Activated CD4-positive, alpha-beta T cell treated with anti-CD3 and anti-CD28 coated beads for 4 hours (primary cell): ENCODE measurements around the gene SAPCD1.

Experiments used
- DNase-seq, 2 donors: peaks; one replicate each; pipeline ENCODE4 v3.0.0-alpha.2; 2020

SAPCD1 gene

GRCh38 chr6:31758281-31758680 lies 4.2 kb upstream of the SAPCD1 start:
- DNase-seq, result no peak

DNA sequence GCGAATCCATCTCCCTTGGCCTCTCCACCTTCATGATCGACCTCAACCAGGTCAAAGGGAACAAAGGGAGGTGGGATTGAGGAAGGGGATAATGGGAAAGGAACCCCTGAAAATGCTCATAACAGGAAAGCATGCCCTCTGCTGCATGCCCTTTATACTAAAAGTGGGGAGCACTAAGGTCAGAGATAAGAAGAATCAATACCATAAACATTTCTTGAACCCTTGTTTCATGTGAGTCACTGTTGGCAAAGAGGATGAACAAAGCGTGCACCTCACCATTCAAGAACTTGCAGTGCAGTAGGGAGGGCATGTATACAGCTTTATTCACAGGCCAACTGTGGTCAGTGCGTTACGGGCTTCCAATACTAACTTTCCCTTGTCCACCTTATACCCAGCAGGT lies 1.7 kb upstream of the SAPCD1 start:
- no peak for DNase-seq

DNA sequence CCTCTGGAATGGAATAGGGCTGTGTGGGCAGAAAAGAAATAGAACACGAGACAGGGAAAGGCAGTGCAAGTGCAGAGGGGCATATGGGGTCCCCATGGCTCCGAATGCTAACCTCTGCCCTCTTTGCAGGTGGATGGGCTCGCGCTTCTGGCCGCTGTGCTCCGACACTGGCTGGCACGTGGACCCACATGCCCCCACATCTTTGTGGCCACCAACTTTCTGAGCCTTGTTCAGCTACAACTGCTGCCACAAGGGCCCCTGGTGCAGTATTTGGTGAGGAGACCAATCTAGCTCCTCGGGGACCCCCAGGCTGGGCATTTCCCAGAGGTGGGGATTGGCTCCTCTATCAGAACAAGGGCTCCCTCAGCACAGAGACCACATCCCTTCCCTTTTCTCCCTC lies 1.1 kb upstream of the SAPCD1 start:
- DNase-seq, result no peak

DNA sequence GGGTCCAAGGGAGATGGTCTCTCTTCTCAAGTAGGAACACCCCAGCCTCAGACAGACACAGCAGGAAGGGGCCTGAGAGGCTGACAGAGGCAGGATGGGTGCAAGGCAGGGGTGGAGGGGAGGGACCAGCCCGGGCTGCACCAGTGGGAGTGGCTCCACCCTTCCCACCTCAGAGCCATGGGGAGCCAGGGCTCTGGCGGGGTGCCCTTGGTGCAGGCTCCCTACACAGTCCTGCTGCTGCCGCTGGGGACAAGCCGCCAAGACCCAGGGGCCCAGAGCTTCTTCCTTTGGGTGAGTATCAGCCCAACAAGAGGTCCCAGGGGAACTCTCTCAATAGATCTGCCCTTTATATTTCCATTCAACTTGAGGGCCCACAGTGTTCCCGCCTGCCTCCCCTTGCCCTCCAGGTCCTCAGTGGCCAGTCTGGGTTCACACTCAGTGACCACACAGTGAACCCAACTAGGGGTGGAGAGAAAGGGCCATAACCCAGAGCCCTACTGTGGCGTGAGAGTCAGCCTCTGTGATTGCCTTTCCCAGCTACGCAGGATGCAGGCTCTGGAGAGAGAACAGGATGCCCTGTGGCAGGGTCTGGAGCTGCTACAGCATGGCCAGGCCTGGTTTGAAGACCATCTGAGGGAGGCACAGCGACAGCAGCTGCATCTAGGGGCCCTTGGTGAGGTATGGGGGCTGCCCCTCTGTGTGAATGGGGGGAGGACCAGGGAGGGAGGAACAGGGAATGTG lies 592 bp downstream of the SAPCD1 start:
- no peak for DNase-seq

- DNase-seq, result no peak
Measured at GRCh38 chr6:31763619-31763940, 1.1 kb downstream of the SAPCD1 start.

DNA sequence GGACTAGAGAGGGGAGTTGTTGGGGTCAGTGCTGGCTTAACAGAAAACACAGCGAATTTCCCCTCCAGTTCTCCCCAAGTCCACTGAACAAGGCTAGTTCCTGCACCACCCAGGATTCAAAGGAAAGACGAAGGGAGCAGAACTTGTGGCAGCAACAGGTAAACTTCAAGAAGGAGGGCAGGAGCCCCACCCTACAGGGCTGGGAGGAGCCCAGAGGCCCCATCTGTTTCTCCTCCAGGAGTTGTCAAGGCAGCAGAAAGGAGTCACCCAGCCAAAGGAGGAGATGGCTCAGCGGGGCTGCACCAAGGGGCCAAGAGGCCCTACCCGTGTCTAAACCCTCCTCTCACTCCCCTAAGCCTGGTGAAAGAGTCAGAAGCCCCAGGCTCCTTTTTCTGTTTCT lies 1.7 kb downstream of the SAPCD1 start:
- DNase-seq, result no peak

DNA sequence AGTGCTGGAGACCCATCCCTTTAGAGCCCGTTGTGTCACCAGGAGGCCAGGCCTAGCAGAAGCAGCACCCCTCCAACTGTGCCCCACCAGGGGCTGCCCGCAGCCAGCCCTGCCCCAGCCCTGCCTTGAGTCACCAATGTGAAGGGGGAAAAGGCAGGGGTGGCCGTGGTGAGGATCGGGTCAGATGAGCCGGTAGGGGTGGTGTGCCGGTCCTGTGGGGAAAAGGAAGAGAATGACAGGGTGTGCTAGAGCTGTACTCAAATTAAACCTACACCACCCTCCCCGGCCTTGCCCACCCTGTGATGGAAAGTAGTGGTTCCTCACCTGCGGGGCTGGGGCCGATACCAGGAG lies 3.1 kb downstream of the SAPCD1 start:
- DNase-seq, result no peak

GRCh38 chr6:31765910-31766794 lies 3.7 kb downstream of the SAPCD1 start:
- DNase-seq, result no peak

GRCh38 chr6:31767096-31767645 lies 4.7 kb downstream of the SAPCD1 start:
- no peak for DNase-seq

DNA sequence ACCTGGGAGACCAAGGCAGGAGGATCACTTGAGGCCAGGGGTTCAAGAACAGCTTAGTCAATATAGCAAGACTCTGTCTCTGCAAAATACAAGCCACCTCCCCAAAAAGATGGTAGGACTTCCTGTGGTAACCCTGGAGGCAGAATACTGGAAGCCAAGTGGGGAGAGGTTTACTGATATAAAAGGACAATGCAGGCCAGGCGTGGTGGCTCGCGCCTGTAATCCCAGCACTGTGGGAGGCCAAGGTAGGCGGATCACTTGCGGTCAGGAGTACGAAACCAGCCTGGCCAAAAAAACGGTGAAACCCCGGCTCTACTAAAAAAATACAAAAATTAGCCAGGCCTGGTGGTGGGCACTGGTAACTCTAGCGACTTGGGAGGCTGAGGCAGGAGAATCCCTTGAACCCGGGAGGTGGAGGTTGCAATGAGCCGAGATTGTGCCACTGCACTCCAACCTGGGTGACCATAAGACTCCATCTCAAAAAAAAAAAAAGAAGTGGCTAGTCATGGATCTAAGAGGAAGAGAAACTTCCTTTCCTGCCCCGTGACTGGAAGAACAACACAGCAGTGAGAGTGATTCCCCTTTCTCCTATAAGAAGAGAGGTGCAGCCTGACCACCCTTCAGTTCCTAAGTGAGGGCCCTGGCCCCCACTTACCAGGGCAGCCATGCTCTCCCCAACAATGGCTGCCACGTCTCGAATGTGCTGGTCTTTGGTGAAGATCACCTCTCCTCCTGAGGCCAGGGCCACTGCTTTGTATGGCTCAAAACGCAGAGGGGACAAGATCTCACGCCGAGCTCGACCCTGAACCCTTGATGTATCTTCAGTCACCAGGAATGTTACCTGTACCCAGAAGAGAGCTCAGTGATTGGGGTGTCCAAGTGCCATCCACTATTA lies 6.2 kb downstream of the SAPCD1 start:
- no peak for DNase-seq

DNA sequence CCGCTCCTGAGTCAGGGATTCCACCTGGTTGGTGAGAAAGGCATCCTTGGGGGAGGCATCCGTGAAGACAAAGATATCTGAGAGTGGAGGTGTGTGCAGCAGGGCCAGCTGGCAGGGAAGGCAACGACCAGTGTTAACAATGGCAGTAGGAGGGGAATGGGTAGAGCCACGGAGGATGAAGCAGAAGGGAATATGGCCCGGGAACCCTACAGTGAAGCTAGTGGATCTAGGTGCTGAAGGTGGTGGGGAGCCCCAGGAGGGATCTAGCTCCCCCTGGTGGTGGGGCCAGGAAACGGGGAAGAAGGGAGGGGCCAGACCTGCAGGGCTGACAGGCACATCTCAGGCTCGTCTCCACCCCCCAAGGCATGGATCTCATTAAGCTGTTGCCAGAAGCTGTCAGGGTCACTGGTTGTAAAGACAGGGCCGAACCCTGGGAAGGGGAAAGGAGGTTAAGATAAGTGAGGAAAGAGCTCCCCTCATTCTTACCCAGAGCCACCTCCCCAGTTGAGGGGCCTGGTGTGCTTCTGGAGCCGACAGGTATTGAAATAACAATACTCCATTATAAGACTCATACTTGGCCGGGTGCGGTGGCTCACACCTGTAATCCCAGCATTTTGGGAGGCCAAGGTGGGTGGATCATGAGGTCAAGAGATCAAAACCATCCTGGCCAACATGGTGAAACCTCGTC lies 7.4 kb downstream of the SAPCD1 start:
- peak; percentile 72 to 79 for DNase-seq

GRCh38 chr6:31770860-31771259 lies 8.4 kb downstream of the SAPCD1 start:
- no peak for DNase-seq

- DNase-seq, result peak; percentile 53 to 59
Measured at GRCh38 chr6:31771992-31772358, 9.5 kb downstream of the SAPCD1 start.

- DNase-seq, result no peak
Measured at GRCh38 chr6:31775184-31775583, 12.7 kb downstream of the SAPCD1 start.

DNA sequence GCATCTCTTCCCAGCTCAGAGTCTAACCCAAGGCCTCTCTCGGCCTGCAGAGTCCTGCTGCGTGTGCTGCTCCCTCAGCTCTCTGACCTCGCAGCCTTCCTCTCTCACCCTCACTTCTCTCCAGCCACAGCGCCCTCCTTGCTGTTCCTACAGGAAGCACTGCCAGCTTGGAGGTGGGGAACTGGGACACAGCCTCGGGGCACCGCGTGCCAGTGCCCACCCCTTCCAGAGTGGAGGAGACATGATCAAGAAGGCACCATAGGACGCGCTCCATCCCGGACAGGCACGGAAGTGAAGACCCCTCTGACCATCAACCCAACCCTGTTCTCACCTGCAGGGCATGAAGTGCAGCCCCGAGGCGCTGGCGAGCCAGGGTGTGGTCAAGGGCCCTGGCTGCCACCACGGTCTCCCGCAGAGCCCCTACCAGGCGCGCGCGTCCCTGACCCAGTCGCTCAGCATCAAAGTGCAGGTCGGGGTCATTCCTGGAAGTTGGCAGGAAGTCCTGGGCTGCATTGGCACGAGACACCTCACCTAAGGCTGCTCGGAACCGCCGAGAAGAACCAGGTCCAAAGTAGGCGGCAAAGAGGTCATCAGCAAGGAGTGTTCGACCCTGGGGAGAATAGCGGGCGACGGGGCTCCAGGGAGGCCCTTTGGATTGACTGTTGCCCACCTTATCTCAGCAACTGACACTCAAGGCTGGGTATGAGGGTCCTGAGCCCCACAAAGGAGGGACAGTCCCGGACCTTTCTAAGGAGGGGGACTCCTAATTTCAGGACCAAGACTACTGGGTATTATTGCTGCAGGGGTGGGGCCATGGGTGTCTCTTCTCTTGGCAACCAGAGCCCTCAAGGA lies 13.4 kb downstream of the SAPCD1 start:
- DNase-seq, result no peak

DNA sequence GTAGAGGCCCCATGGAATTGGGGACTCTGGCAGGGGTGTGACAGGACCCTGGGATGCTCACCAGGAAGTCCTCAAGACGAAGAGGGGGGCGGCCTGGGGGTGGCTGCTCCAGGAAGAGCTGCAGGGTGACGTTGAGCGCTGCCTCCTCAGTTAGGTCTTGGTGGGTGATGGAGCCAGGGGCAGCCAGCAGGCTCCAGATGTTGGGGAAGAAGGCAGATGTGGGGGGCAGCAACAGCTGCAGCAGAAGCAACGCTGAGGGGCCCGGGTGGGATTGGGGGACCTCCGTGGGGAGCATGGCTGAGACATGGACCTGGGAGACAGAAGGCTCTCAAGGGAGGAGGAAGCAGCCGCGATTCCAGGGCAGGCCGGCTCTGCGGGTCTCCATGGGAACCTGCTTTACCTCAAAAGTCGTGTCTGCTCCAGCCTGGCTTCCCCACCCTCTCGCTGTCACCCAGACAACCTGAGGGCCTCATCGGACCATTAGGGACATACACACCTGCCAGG lies 14.1 kb downstream of the SAPCD1 start:
- no peak for DNase-seq

- DNase-seq, result peak; percentile 77 to 83
Measured at GRCh38 chr6:31776989-31777666, 14.7 kb downstream of the SAPCD1 start, which contains the start of gene VWA7. Gene VWA7 (minus strand): TSS chr6:31777328. CDS start chr6:31776779, 549 bp downstream.

GRCh38 chr6:31777667-31778050 lies 15.2 kb downstream of the SAPCD1 start:
- no peak for DNase-seq

DNA sequence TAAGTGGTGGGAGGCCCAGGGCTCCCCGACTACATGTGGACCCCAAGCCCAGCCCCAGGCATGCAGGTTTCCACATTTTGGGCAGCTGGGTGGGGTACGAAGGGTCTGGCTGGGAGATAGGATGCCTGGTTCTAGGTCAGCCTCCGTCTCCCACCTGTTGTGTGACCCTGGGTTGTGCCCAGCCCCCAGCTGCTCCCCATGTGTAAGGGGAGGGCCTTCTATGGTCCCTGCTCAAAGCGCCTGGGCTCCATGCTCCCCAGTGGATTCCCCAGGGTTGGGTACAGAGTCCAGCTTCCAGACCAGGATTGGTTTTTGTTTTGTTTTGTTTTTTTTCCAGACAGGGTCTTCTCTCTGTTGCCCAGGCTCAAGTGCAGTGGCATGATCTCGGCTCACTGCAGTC lies 15.7 kb downstream of the SAPCD1 start:
- DNase-seq, result no peak

DNA sequence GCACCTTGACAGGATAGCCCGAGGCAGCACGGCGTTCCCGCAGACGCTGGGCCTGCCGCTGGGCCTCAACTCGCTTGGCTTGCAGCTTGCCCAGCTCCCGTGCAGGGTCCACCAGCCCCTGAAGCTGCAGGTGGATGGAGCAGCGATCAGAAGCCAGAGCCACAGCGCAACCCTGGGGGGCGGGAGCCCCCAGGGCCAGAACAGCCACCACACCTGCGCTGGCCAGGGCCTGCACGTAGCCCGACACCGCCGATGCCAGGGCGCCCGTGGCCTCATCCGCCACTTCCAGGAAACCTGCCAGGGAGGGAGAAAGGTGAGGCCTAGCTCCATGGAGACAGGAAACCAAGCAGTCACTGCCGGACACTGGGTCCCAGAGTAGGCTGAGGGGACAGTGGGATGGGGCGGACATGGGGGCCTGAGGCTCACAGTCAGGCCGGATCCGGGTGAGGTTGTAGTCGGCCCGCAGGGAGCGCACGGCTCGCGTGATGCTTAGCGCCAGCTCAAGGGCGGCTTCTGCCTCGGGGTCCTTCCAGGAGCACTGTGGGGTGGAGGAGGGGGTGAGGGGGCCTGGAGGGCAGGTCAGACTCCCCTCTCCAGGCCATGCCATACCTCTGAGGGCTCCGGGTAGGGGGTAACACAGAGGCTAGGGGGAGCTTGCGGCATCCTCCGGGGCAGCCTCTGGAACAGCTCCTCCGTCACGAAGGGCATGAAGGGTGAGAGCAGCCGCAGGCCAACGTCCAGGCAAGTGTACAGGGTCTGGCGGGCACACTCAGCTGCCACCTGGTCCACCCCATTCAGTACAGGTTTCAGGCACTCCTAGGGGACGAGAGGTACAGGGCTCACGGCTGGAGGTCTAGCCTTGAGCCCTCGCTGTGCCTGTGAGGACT lies 16.8 kb downstream of the SAPCD1 start:
- DNase-seq, result no peak
